Measurements from ENCODE around the gene HINT2.

The HINT2 gene

GRCh38 chr9:35816708-35817107, 1.9 kb upstream of the HINT2 start:
- no peak overlapping the region for H3K4me3 ChIP-seq (ENCODE audit: low read length)
- TF ChIP-seq CTCF (IDR thresholded peaks at IDR 0.05; ENCODE audit: low read depth, low read length, poor library complexity, severe bottlenecking) (no peak), EZH2phosphoT487 (IDR thresholded peaks at IDR 0.05; ENCODE audit: borderline replicate concordance, low read length) (no peak)
- H3K27ac ChIP-seq (ENCODE audit: low read depth, low read length), result no peak overlapping the region
- H3K27me3 ChIP-seq (ENCODE audit: control insufficient read depth, low read length), result no peaks in the 10 kb centered on the region
- no peaks in the 10 kb centered on the region for H3K9me2 ChIP-seq (replicated peaks; ENCODE audit: control insufficient read depth, low read length)
- H3K36me3 ChIP-seq (ENCODE audit: control insufficient read depth, low read length), result peaks cover 12% of the 10 kb centered on the region
- H3K4me1 ChIP-seq (ENCODE audit: control insufficient read depth, low read length), result peaks cover 29% of the 10 kb centered on the region
- no peak overlapping the region for H3K4me2 ChIP-seq (ENCODE audit: low read length)
- H4K20me1 ChIP-seq (ENCODE audit: control insufficient read depth, insufficient read depth, low read depth, low read length), result no peaks in the 10 kb centered on the region
- H3K79me2 ChIP-seq (ENCODE audit: control insufficient read depth, low read length), result peaks cover 13% of the 10 kb centered on the region
- H3K9me3 ChIP-seq (ENCODE audit: control insufficient read depth, insufficient read depth, low read length), result 0 out of 2 replicates have a peak, but pooled peaks cover 3% of the 10 kb centered on the region
- H3F3A ChIP-seq (ENCODE audit: control insufficient read depth, insufficient read depth), result peaks cover 6% of the 10 kb centered on the region

- Histone ChIP-seq H3K27me3 (ENCODE audit: control insufficient read depth, low read length) (no peaks in the 10 kb centered on the region), H3K79me2 (ENCODE audit: control insufficient read depth, low read length) (peaks cover 13% of the 10 kb centered on the region), H3K4me1 (ENCODE audit: control insufficient read depth, low read length) (peaks cover 36% of the 10 kb centered on the region), H3K4me3 (ENCODE audit: low read length) (peak overlapping the region; percentile 86), H4K20me1 (ENCODE audit: control insufficient read depth, insufficient read depth, low read depth, low read length) (no peaks in the 10 kb centered on the region), H3K4me2 (ENCODE audit: low read length) (peak overlapping the region; percentile 100), H3K36me3 (ENCODE audit: control insufficient read depth, low read length) (peaks cover 12% of the 10 kb centered on the region), H3F3A (ENCODE audit: control insufficient read depth, insufficient read depth) (peaks cover 6% of the 10 kb centered on the region), H3K9me2 (replicated peaks; ENCODE audit: control insufficient read depth, low read length) (no peaks in the 10 kb centered on the region), H3K9me3 (ENCODE audit: control insufficient read depth, insufficient read depth, low read length) (0 out of 2 replicates have a peak, but pooled peaks cover 3% of the 10 kb centered on the region), H3K27ac (ENCODE audit: low read depth, low read length) (peak overlapping the region; percentile 88)
- no peak for TF ChIP-seq EZH2phosphoT487 (IDR thresholded peaks at IDR 0.05; ENCODE audit: borderline replicate concordance, low read length)
- TF ChIP-seq CTCF (IDR thresholded peaks at IDR 0.05; ENCODE audit: low read depth, low read length, poor library complexity, severe bottlenecking), result peak; percentile 55
Measured at GRCh38 chr9:35814106-35814840, 569 bp downstream of the HINT2 start.

GRCh38 chr9:35813434-35814105, 1.3 kb downstream of the HINT2 start:
- peak overlapping the region; percentile 88 for H3K27ac ChIP-seq (ENCODE audit: low read depth, low read length)
- no peaks in the 10 kb centered on the region for H3K27me3 ChIP-seq (ENCODE audit: control insufficient read depth, low read length)
- peak overlapping the region; percentile 86 for H3K4me3 ChIP-seq (ENCODE audit: low read length)
- peaks cover 12% of the 10 kb centered on the region for H3K36me3 ChIP-seq (ENCODE audit: control insufficient read depth, low read length)
- H3F3A ChIP-seq (ENCODE audit: control insufficient read depth, insufficient read depth), result peaks cover 6% of the 10 kb centered on the region
- H3K4me2 ChIP-seq (ENCODE audit: low read length), result peak overlapping the region; percentile 100
- peaks cover 36% of the 10 kb centered on the region for H3K4me1 ChIP-seq (ENCODE audit: control insufficient read depth, low read length)
- H4K20me1 ChIP-seq (ENCODE audit: control insufficient read depth, insufficient read depth, low read depth, low read length), result no peaks in the 10 kb centered on the region
- 0 out of 2 replicates have a peak, but pooled peaks cover 3% of the 10 kb centered on the region for H3K9me3 ChIP-seq (ENCODE audit: control insufficient read depth, insufficient read depth, low read length)
- H3K79me2 ChIP-seq (ENCODE audit: control insufficient read depth, low read length), result peaks cover 13% of the 10 kb centered on the region
- no peak for TF ChIP-seq EZH2phosphoT487 (IDR thresholded peaks at IDR 0.05; ENCODE audit: borderline replicate concordance, low read length)
- TF ChIP-seq CTCF (IDR thresholded peaks at IDR 0.05; ENCODE audit: low read depth, low read length, poor library complexity, severe bottlenecking), result peak; percentile 59
- H3K9me2 ChIP-seq (replicated peaks; ENCODE audit: control insufficient read depth, low read length), result no peaks in the 10 kb centered on the region
